K562 (cell line): Measurements from ENCODE around the gene COQ8B. TPM values are rescaled to one million over a fixed set of nuclear protein-coding genes. Genes with fewer than 3 reads are reported as not detected.

Source experiments
- CHD1 ChIP-seq: fragments of 200-600 bp; sonication (generic); IDR thresholded peaks from one replicate; pipeline ENCODE4 v1.6.1; 2012; ENCODE audit warnings: mild to moderate bottlenecking, moderate library complexity, low read length, inconsistent platforms
- CSDE1 ChIP-seq, 2 experiments: fragments of 450-650 bp; IDR thresholded peaks; 2 replicates each; pipeline ENCODE4 v1.6.1; 2016; ENCODE audit warnings: mild to moderate bottlenecking in 1 of 2
- ESRRB ChIP-seq: fragments of 250-450 bp; sonication (Bioruptor Pico); IDR thresholded peaks from 2 replicates; pipeline ENCODE4 v1.5.0; 2020; ENCODE audit warnings: mild to moderate bottlenecking, moderate library complexity, borderline replicate concordance
- ETV5 ChIP-seq: sonication (generic); formaldehyde crosslinking; IDR thresholded peaks from 2 replicates; pipeline ENCODE4 v1.4.0; 2020; ENCODE audit warnings: low read depth, mild to moderate bottlenecking, missing genetic modification reagents
- HES1 ChIP-seq: fragments of 450-650 bp; IDR thresholded peaks from 2 replicates; pipeline ENCODE4 v1.6.1; 2016; ENCODE audit warnings: low read depth, mild to moderate bottlenecking, moderate library complexity
- PHF21A ChIP-seq: fragments of 450-650 bp; IDR thresholded peaks from 2 replicates; pipeline ENCODE4 v1.6.1; 2017; ENCODE audit warnings: low read depth, borderline replicate concordance
- USF1 ChIP-seq: sonication (generic); formaldehyde crosslinking; IDR thresholded peaks from 2 replicates; pipeline ENCODE4 v1.9.0; 2022; ENCODE audit warnings: mild to moderate bottlenecking, missing genetic modification reagents
- ZBED1 ChIP-seq: IDR thresholded peaks from 2 replicates; pipeline ENCODE4 v1.6.1; 2014
- ZBTB40 ChIP-seq, 2 experiments: fragments of 450-650 bp in 1 of 2; sonication (generic) in 1 of 2; formaldehyde crosslinking in 1 of 2; IDR thresholded peaks; 2 replicates each; pipeline versions ENCODE4 v1.7.1 to v1.9.0; 2016 to 2022; ENCODE audit warnings: inconsistent platforms in 1 of 2, mild to moderate bottlenecking in 1 of 2, missing genetic modification reagents in 1 of 2
- ZNF263 ChIP-seq: sonication (generic); formaldehyde crosslinking; IDR thresholded peaks from 2 replicates; pipeline ENCODE4 v1.8.0; 2022; ENCODE audit warnings: mild to moderate bottlenecking, missing genetic modification reagents, borderline replicate concordance
- ZNF584 ChIP-seq: fragments of 200-800 bp; sonication (Bioruptor generic); IDR thresholded peaks from 2 replicates; pipeline ENCODE4 v1.6.1; 2016; ENCODE audit warnings: low read depth, mild to moderate bottlenecking, missing genetic modification characterization, missing compliant biosample characterization
- ZSCAN32 ChIP-seq: fragments of 450-650 bp; formaldehyde crosslinking; IDR thresholded peaks from 2 replicates; pipeline ENCODE4 v1.4.0; 2020; ENCODE audit warnings: mild to moderate bottlenecking, moderate library complexity
- polyA plus RNA-seq, 8 experiments: library from polyadenylated mRNA; depleted of rRNA in 4 of 8; stranded (reverse) in 5 of 8; unstranded in 3 of 8; fragments of >200 nt; fragmentation: Nextera tagmentation in 2 of 8; fragmentation: Illumina TruSeq in 1 of 8; extraction: Ambion mirVana in 2 of 8; extraction: Trizol in 1 of 8; gene quantifications; 2 replicates each; pipeline versions ENCODE4 v1.2.1 to v1.2.3, GENCODE V29; 2011 to 2014; ENCODE audit warnings: inconsistent platforms in 1 of 8, missing spikeins in 1 of 8
- total RNA-seq, 7 experiments: library from RNA; depleted of rRNA in 6 of 7; stranded (reverse); fragments of >200 nt in 6 of 7; fragmentation: Illumina TruSeq in 2 of 7; extraction: Trizol in 2 of 7; gene quantifications; 2 replicates each; pipeline versions ENCODE4 v1.2.1 to v1.2.3, GENCODE V29; 2011 to 2021; ENCODE audit warnings: low replicate concordance in 1 of 7
- TF ChIP-seq, protein P1 (sequence below): fragments of 450-650 bp; IDR thresholded peaks from 2 replicates; pipeline ENCODE4 v1.7.1; 2018; ENCODE audit warnings: mild to moderate bottlenecking, low read depth; ENCODE audit not compliant: partially characterized antibody

COQ8B gene
- total and polyA plus RNA-seq, 9 of the 15 experiments (the other 6 are each of a cell fraction or from before 2014, with no cell fraction given) = 0.41 to 32.3 (median 12.9) TPM

DNA sequence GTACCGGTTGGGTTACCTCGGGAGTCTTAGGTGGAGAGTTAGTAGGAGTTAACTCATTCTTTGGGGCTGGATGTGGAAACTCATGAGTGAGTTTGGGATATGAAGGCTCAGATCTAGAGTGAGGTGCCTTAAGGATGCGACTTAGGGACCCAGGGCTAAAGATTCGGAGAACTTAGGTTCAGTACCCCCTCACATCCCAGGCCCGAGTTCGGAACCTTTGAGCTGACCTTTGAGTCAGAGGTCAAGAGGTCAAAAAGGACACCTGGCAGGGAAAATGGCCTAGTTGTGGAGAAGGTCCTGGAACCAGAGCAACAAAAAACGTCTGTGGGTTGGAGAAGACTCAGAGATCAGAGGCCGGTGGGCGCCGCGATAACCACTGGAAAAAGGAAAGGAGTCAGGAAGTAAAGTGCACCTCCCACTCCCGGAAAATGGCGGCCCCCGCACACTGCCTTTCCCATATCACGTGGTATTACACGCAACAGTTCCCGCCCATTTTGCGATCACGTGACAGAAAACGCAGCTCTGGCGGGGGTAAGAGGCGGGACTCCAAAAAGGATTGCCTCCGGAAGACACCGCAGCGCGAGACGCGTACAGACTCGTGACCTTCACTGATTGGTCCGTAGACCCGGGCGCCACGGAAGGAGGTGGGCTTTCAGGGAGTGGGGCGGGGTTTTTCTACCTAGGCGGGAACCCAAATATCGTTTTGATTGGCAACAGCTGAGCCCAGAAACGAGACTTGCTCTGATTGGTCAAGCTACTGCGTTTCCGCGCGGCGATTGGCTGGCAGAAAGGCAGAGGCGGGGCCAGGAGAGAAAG, 33.6 kb upstream of the COQ8B start, which contains the start of gene ACTMAP (continued):
- TF ChIP-seq ZBTB40 (IDR thresholded peaks at IDR 0.05) (peak; percentile 72), ZBTB40 (CRISPR knock-in tag; IDR thresholded peaks at IDR 0.05) (no peak), ZSCAN32 (CRISPR knock-in tag) (no peak), ZBED1 (no peak; the same call in 1 of the 2 replicates), ESRRB (CRISPR knock-in tag) (0 out of 2 replicates have a peak, but pooled peaks have one; percentile 77), ZNF263 (no peak), ETV5 (CRISPR knock-in tag) (0 out of 2 replicates have a peak, but pooled peaks have one; percentile 63), USF1 (CRISPR knock-in tag) (peak; percentile 99), ZNF584 (CRISPR knock-in tag) (peak; percentile 78; the same call in 1 of the 2 replicates), CHD1 (peak; percentile 86), HES1 (peak; percentile 21; the same call in 1 of the 2 replicates), CSDE1 (IDR thresholded peaks at IDR 0.05) (no peak), PHF21A (peak; percentile 19; the same call in 1 of the 2 replicates)
- TF ChIP-seq, protein P1, sequence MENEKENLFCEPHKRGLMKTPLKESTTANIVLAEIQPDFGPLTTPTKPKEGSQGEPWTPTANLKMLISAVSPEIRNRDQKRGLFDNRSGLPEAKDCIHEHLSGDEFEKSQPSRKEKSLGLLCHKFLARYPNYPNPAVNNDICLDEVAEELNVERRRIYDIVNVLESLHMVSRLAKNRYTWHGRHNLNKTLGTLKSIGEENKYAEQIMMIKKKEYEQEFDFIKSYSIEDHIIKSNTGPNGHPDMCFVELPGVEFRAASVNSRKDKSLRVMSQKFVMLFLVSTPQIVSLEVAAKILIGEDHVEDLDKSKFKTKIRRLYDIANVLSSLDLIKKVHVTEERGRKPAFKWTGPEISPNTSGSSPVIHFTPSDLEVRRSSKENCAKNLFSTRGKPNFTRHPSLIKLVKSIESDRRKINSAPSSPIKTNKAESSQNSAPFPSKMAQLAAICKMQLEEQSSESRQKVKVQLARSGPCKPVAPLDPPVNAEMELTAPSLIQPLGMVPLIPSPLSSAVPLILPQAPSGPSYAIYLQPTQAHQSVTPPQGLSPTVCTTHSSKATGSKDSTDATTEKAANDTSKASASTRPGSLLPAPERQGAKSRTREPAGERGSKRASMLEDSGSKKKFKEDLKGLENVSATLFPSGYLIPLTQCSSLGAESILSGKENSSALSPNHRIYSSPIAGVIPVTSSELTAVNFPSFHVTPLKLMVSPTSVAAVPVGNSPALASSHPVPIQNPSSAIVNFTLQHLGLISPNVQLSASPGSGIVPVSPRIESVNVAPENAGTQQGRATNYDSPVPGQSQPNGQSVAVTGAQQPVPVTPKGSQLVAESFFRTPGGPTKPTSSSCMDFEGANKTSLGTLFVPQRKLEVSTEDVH = peak; percentile 84
